ENCODE data around the gene EXOC6B. TPM values are rescaled to one million over a fixed set of nuclear protein-coding genes. Genes with fewer than 3 reads are reported as not detected.

Gene EXOC6B
- total and polyA plus RNA-seq, 8 donors: 22.1 to 30.8 (median 25.9) TPM

DNA sequence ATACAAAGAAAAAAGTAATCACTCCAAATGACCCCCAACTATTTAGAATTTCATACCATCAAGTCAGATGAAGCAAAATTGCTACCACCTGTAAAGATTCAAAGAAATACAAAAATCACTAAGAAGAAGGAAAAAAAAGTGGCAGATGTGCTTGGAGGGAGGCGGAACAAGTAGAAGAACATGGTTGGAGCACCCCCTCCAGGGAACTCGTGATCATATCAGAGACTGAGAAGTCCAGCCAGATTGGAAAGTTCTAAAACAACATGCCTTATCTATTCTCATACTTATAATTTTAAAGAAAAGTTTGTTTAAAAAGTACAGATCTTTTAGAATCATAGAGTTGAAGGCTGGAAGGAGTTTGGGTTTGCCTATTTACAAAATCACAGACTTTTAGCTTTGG, 564.8 kb downstream of the EXOC6B start:
- TF ChIP-seq, protein P1, sequence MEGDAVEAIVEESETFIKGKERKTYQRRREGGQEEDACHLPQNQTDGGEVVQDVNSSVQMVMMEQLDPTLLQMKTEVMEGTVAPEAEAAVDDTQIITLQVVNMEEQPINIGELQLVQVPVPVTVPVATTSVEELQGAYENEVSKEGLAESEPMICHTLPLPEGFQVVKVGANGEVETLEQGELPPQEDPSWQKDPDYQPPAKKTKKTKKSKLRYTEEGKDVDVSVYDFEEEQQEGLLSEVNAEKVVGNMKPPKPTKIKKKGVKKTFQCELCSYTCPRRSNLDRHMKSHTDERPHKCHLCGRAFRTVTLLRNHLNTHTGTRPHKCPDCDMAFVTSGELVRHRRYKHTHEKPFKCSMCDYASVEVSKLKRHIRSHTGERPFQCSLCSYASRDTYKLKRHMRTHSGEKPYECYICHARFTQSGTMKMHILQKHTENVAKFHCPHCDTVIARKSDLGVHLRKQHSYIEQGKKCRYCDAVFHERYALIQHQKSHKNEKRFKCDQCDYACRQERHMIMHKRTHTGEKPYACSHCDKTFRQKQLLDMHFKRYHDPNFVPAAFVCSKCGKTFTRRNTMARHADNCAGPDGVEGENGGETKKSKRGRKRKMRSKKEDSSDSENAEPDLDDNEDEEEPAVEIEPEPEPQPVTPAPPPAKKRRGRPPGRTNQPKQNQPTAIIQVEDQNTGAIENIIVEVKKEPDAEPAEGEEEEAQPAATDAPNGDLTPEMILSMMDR (IDR thresholded peaks at IDR 0.05): no peak
- no peaks in the 10 kb centered on the region for H3K36me3 ChIP-seq
- no peaks in the 10 kb centered on the region for H3K27me3 ChIP-seq
- no peak overlapping the region for H3K4me3 ChIP-seq
- ATAC-seq (no peak), DNase-seq (no peak)
- intact Hi-C loops (cut with DNase I): no loop called here
- no peaks in the 10 kb centered on the region for H3K9me3 ChIP-seq
- H3K27ac ChIP-seq: no peak overlapping the region
- H3K4me1 ChIP-seq: no peaks in the 10 kb centered on the region

DNA sequence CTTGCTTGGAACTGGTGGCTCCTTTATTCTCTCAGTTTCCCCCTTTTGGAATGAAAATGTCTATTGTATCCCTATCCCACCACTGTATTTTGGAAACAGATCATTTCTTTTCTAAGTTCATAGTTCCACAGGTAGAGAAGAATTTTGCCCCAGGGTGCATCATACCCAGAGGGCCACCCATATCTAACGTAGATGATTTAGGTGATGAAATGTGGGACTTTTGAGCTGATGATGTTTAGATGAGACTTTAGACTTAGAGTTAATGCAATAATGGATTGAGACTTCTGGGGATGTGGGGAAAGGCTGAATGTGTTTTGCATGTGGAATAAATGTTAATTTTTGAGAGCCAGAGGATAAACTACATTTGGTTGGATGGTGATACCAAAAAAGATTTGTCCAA, 570.3 kb downstream of the EXOC6B start:
- Histone ChIP-seq H3K4me1 (no peaks in the 10 kb centered on the region), H3K36me3 (no peaks in the 10 kb centered on the region), H3K27ac (no peak overlapping the region), H3K4me3 (no peak overlapping the region), H3K27me3 (no peaks in the 10 kb centered on the region), H3K9me3 (no peaks in the 10 kb centered on the region)
- DNase-seq (no peak), ATAC-seq (no peak)
- intact Hi-C loops (cut with DNase I): no loop called here
- TF ChIP-seq, protein P1 (IDR thresholded peaks at IDR 0.05): no peak

DNA sequence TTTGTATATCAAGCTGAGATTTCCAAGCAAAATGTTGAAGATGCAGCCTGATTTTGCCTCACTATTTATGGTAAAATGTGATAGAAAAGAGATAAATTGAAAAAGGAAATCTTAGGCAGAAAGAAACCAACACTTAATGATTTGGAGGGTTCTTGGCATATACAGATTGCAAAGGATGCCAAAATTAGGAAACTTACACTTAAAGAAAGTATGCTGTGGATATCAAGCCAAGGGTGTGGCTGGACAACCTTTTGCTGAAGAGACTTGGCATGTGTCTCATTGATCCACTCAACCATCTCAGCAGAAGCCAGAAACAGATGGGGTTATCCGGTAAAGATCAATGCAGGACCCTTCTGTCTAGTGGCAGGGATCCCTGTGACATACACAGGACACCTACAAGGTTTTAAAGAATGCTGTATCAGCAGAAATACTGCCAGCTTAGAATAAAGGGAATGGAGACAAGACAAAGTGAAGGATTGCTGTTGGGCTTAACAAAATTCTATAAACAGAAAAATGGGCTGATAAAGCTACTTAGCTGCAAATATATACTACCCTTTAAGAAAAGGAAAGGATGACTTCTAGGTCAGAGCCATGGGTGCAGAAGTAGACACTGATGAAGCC, 570.9 kb downstream of the EXOC6B start:
- TF ChIP-seq, protein P1 (IDR thresholded peaks at IDR 0.05): no peak
- no peak for ATAC-seq
- Histone ChIP-seq H3K4me3 (no peak overlapping the region), H3K36me3 (no peaks in the 10 kb centered on the region), H3K4me1 (no peaks in the 10 kb centered on the region), H3K9me3 (no peaks in the 10 kb centered on the region), H3K27ac (no peak overlapping the region), H3K27me3 (no peaks in the 10 kb centered on the region)
- DNase-seq: no peak
- intact Hi-C loops (cut with DNase I): no loop called here

DNA sequence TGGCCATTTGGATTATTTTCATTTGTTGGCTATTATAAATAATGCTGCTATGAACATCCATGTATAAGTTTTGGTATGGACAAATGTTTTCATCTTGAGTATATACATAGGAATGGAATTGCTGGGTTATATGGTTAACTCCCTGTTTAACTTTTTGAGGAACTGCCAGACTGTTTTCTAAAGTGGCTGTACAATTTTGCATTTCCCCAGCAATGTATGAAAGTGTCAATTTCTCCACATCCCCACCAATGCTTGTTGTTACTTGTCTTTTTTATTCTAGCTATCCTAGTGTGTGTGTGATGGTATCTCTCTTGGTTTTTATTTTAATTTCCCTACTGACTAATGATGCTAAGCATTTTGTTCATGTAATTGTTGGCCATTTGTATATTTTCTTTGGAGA, 587.5 kb downstream of the EXOC6B start:
- TF ChIP-seq, protein P1 (IDR thresholded peaks at IDR 0.05): no peak
- Histone ChIP-seq H3K27ac (no peak overlapping the region), H3K9me3 (no peaks in the 10 kb centered on the region), H3K36me3 (no peaks in the 10 kb centered on the region), H3K4me3 (no peak overlapping the region), H3K4me1 (peaks cover 0 to 6% of the 10 kb centered on the region in 2 donors), H3K27me3 (no peaks in the 10 kb centered on the region)
- intact Hi-C loops (cut with DNase I): no loop called here
- ATAC-seq (no peak), DNase-seq (no peak)

DNA sequence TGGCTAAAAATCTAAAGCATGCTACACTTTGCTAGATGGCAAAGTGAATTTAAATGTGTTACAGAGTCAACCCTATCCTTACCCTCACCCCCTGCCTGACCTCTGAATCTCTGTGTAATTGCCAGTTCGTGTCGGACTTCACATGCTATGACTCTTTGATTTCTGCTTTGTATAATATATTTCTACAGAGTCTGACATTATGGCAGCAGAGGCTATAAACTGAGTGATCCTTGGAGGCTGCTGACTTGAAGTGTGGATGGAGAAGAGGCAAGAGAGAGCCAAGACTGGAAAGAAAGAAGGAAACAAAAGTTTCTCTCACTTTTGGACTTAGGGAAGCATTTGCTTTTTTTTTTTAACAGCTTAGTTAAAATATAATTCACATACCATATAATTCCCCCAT, 588.3 kb downstream of the EXOC6B start:
- ATAC-seq: no peak
- Histone ChIP-seq H3K27me3 (no peaks in the 10 kb centered on the region), H3K27ac (no peak overlapping the region), H3K36me3 (no peaks in the 10 kb centered on the region), H3K4me1 (peaks cover 0 to 6% of the 10 kb centered on the region in 2 donors), H3K4me3 (no peak overlapping the region), H3K9me3 (no peaks in the 10 kb centered on the region)
- DNase-seq: no peak
- TF ChIP-seq, protein P1 (IDR thresholded peaks at IDR 0.05): no peak
- intact Hi-C loops (cut with DNase I): no loop called here
